Stimulated activated CD8-positive, alpha-beta memory T cell treated with anti-CD3 and anti-CD28 coated beads, Interleukin-4, amount 100 ng/mL, for 4 hours (primary cell): ENCODE data around the gene GRIK2.

Experiments
- DNase-seq, 2 donors: peaks; one replicate each; pipeline ENCODE4 v3.0.0-alpha.2; 2020; ENCODE audit warnings: low read depth in 2 of 2, low spot score in 1 of 2

The GRIK2 gene

GRCh38 chr6:101454106-101454676, 60.7 kb downstream of the GRIK2 start:
- DNase-seq: no peak

- DNase-seq: no peak
These were observed 64.8 kb downstream of the GRIK2 start for GRCh38 chr6:101458336-101458735.

GRCh38 chr6:101458826-101459225, 65.3 kb downstream of the GRIK2 start:
- no peak for DNase-seq

- no peak for DNase-seq
These were observed 69.1 kb downstream of the GRIK2 start for GRCh38 chr6:101462576-101462975.

DNA sequence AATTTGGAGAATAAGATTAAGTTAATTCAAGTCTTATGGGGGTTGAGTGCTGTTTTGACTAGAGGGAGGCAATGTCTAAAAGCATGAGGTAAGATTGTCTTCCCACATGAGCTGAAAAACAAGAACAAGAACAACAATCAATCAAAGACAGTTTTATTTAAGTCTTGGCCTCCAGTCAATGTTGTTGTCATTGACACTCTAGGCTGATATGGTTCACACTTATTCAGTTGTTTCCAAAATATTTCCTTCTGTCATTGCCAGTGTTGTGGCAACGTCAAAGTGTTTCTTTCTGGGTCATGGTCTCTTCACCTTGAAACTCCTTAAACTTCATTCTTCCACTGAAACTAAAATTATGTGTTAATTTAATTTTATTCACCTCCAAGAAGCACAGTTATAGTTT, 72.4 kb downstream of the GRIK2 start:
- no peak for DNase-seq

- no peak for DNase-seq
These were observed 83.9 kb downstream of the GRIK2 start for GRCh38 chr6:101477436-101477835.

- no peak for DNase-seq
These were observed 85.4 kb downstream of the GRIK2 start for GRCh38 chr6:101478891-101479290.

DNA sequence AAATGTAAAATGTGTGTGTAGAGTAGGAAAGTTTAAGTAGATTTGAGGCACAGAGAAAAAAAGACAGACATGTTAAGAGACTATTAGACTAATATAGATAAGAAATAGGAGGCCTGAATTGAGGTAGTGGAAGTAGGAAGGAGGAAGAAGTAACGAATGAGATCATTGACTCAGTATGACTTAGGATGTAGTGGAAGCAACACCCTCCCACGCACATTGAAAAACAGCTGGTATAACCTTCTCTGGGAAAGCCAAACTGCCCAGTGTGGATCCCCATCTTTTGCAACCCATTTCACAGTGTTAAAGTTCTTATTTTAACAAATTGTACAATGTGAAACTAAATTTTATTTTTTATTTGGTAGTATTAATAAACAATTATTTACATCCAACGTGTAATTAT, 89.1 kb downstream of the GRIK2 start:
- DNase-seq: no peak

- no peak for DNase-seq
These were observed 91.3 kb downstream of the GRIK2 start for GRCh38 chr6:101484781-101485180.

DNA sequence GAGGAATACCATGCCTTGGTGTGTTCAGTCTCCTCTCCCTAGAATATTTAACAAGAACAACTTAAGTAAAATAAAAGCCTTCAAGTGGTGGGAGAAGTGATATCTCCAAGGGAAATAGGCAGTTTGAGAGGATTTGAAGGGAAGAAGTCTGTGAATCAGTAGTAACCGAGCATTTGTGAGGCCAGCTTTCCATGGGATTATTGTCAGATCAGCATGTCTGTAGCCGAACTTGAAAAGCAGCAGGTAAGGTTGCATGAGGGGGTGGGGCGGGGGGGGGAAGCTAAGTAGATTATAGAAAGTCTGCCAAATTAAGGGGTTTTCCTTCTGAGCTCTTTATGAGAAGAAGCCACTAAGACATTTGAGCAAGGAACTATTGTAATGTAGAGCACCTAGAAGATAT, 92.6 kb downstream of the GRIK2 start:
- no peak for DNase-seq

GRCh38 chr6:101486726-101487125, 93.2 kb downstream of the GRIK2 start:
- no peak for DNase-seq

DNA sequence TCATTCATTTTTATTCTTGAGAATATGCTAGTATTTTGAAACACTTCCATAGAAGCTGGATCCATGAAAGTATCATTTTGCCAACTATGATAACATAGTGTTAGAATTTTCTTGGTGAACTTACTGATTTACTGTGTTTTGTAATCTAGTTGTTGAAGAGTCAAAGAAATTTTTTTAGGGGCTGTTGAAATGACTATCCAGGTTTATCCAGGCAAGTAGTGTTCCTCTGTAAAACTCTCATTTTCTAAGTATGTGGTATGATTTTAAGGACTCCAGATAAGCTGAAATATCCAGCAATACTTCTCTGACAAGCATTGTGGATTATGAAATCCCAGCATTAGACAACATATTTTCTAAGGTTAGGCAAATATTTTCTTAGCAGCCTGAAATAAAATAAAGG, 95.9 kb downstream of the GRIK2 start:
- DNase-seq: no peak

DNA sequence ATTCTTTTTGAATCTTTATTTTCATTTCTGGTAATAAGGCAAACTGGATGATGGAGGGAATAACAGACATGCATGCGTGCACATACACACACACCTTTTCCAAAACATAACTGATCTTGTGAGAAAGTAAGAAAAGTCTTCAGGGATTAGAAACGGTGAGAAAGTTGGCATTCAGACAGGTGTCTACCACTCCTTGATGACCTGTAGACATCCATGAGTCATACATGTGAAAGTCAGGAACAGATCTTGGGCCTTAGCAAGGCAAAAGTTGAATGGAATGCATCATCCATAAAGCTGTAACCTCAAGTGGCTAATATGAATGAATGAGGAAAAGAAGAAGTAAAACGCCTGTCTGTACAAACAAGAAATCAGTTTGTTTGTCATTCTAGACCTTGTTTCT, 97.3 kb downstream of the GRIK2 start:
- DNase-seq: no peak

DNA sequence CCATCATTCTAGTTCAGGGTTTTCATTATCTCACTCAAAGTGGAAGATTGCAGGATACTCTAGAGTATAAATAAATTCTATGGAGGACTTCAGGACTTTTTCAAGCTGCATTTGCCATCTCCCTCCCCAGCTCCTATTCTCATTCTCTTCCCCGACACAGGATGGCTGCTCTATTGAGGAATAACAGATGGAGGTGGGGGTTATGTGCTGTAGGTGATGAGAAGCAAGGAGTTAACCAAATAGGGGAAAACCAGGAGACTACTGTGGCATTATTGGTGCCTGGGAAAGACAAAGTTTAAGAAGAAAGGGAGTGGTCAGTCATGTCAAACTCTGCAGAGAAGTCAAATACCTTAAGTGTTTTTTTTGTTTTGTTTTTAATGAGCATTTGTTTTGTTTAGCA, 109.3 kb downstream of the GRIK2 start:
- DNase-seq: no peak

DNA sequence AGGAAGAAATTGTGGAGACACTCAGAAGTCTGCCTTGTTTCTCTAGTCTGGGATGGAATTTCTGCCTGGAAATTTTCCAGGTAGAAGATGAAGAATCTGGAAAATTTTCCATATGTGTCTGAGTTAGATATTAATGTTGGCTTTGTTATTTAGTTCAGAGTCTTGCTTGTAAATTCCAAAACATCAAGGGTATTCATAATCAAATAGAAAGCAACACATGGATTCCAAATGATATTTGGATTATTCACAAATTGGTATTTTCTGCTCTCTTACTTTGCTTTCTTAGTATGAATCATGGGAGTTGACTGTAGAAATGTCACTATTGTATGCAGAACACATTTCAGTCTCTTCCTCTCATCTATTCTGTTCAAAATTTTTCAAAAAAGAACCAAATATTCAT, 116.0 kb downstream of the GRIK2 start:
- no peak for DNase-seq

DNA sequence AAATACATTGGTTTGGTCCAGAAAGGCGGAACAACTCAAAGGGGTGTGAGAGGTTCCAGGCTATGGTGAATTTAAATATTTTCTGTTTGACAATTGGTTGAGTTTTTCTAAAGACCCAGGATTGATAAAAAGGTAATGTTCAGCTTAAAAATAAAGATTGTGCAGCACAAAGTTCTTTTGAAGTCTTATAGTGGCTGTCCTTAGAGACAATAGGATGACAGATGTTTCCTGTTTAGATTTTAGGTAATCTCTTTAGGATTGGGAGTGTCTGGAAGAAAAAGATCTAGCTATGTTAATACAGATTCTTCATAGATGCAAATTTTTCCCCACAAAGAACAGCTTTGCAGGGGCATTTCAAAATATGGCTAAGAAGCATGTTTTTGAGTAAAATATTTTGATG, 119.7 kb downstream of the GRIK2 start:
- no peak for DNase-seq

DNA sequence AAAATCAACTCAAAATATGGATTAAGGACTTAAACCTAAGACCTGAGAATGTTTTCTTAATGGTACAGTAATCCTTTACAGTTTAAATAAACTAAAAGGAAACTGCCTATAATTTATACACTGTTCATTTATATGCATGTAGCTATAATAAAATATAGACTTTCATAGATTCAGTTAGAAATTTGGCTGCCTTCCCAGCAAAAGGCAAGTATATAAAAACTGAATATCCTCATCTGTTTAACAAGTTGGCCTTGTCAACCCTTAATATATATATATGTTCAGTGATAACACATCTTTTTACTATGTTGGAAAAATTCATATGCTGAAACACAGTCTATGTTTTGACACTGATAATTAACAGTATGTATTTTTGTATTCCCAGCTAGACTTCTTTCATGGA, 123.1 kb downstream of the GRIK2 start:
- no peak for DNase-seq

DNA sequence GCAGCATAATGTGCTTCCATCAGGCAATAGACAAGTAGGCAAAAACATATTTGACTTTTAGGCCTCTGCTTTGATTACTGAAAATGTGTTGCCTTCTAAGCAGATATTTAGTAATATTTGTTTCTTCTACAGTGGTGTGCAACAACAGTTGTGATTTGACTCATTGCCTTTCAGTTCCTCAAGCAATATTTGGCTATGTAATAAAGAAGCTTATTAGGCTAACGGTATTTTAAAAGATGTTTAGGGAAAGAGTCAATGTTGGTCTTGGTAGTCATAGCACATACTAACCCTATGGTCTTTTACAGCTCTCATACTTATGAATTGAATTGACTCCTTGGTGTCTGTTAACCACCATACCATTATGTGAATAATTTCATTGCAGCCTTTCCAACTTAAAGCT, 124.1 kb downstream of the GRIK2 start:
- no peak for DNase-seq

DNA sequence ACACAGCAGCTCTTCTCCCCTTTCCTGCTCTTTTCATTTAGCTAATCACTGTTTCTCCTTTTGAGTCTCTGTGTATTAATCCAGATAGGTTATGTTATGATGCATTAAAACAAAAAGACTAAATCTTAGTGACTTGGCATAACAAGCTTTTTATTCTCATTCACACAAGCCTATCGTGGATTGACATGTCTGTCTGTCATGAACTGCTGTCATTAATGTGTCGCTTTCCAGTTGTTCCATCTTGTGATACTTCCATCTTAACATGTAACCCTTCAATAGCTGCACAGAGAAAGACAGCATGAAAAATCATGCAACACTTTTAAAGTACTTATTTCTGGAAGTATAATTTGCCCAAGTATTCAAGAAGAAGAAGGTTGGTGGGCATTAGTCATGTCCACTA, 128.7 kb downstream of the GRIK2 start:
- no peak for DNase-seq

DNA sequence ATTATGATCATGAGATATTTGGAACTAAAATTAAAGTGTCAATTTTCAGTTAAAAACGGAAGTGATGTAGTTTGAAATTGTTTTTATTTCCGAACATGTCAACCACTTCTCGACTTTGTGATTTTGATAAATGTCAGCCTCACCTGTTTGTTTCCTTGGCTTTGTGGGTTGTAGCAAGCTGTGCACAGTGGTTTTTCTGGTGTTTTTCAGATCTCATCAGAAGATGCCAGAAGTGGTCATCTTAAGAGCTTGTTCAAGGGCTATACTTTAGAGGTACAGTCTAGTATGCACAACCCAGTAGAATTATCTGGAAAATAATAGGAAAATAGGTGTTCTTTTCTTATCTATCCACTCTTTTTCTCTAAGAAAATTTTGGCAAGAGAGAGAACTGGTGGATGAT, 134.0 kb downstream of the GRIK2 start:
- no peak for DNase-seq

GRCh38 chr6:101528801-101529200, 135.3 kb downstream of the GRIK2 start:
- DNase-seq: no peak

DNA sequence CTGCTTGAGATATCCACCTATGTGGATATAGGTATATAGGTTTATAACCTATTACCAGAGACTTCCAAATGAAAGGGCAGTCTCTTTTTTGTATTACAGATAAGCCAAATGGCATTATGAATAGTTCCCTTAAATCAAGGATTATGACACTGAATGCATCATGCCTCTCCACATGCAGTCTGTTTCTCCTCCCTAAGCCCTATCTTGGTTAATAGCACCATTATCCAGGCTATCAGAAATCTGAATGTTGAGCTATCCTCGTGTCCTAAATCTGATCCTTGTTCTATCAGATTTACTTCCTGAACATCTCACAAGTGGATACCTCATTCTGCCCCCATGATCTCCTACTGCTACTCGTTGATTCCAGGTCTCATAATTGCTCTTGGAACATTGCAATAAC, 138.0 kb downstream of the GRIK2 start:
- no peak for DNase-seq

- no peak for DNase-seq
These were observed 140.9 kb downstream of the GRIK2 start for GRCh38 chr6:101534386-101534785.

GRCh38 chr6:101534821-101535220, 141.3 kb downstream of the GRIK2 start:
- DNase-seq: no peak
